ENCODE results near the gene TMEM138. TPM values are rescaled to one million over a fixed set of nuclear protein-coding genes. Genes with fewer than 3 reads are reported as not detected.

The TMEM138 gene
- total RNA-seq, 2 donors from 2014 or later, result 15.8 to 35.3 TPM

DNA sequence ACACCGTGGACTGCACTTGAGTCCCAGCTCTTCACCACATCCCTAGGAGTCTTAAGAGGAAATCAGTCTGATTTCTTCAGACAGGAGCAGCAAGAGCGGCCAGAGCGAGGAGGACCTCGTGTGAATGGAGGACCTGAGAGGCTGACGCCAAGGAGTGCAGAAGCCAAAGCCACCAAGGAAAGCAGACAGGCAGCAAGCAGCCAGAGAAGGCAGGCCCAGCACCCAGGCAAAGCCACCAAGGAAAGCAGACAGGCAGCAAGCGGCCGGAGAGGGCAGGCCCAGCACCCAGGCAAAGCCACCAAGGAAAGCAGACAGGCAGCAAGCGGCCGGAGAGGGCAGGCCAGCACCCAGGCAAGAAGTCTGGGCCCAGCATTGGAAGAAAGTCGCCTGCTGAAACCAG is 12.3 kb upstream of the TMEM138 start:
- 87% methylated on average over 8 to 10 of the region's 10 CpGs for WGBS, 2 donors

DNA sequence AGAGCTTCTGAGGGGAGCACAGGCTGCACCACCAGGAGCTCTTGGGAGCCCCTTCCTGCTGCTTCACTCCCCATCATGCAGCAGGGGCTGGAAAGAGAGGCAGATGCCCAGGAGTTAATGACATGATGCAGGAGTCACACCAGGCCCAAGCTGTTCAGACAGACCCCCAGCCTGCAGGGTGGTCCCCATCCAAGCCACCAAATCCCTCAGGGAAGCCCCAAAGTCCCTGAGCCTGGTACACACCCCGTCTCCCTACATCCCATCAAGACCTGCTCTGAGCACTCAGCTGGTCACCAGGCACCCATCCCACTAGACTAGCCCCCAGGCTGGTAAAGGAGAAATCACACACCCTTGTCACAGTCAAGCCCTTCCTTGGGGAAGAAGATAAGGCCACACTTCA is 11.8 kb upstream of the TMEM138 start:
- no peak overlapping the region for H3K4me3 ChIP-seq
- ATAC-seq, result no peak
- no peaks in the 10 kb centered on the region for H3K4me1 ChIP-seq
- intact Hi-C loops (cut with DNase I), result no loop called here
- peaks cover 4 to 17% of the 10 kb centered on the region in 2 donors for H3K36me3 ChIP-seq (replicated peaks in 1 of 2; ENCODE audit: insufficient read depth in 1 of 2, low read depth in 2 of 2)
- H3K27me3 ChIP-seq, result no peaks in the 10 kb centered on the region
- no peak for DNase-seq
- WGBS, 2 donors, result 89 to 100% methylated on average over 1 of the region's 1 CpG
- H3K9me3 ChIP-seq, result no peaks in the 10 kb centered on the region
- H3K27ac ChIP-seq, result no peak overlapping the region
- TF ChIP-seq POLR2A (IDR thresholded peaks at IDR 0.05), result no peak
- TF ChIP-seq, protein P1, sequence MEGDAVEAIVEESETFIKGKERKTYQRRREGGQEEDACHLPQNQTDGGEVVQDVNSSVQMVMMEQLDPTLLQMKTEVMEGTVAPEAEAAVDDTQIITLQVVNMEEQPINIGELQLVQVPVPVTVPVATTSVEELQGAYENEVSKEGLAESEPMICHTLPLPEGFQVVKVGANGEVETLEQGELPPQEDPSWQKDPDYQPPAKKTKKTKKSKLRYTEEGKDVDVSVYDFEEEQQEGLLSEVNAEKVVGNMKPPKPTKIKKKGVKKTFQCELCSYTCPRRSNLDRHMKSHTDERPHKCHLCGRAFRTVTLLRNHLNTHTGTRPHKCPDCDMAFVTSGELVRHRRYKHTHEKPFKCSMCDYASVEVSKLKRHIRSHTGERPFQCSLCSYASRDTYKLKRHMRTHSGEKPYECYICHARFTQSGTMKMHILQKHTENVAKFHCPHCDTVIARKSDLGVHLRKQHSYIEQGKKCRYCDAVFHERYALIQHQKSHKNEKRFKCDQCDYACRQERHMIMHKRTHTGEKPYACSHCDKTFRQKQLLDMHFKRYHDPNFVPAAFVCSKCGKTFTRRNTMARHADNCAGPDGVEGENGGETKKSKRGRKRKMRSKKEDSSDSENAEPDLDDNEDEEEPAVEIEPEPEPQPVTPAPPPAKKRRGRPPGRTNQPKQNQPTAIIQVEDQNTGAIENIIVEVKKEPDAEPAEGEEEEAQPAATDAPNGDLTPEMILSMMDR (IDR thresholded peaks at IDR 0.05), result no peak

More for the DNA sequence above, 12.3 kb upstream of the TMEM138 start:
- ATAC-seq (no peak), DNase-seq (no peak)
- intact Hi-C loops (cut with DNase I), result no loop called here
- H3K9me3 ChIP-seq, result no peaks in the 10 kb centered on the region
- no peak for TF ChIP-seq POLR2A (IDR thresholded peaks at IDR 0.05)
- TF ChIP-seq, protein P1 (IDR thresholded peaks at IDR 0.05), result no peak
- H3K4me1 ChIP-seq, result no peaks in the 10 kb centered on the region
- H3K27ac ChIP-seq, result no peak overlapping the region
- H3K36me3 ChIP-seq (replicated peaks in 1 of 2; ENCODE audit: insufficient read depth in 1 of 2, low read depth in 2 of 2), result peaks cover 4 to 17% of the 10 kb centered on the region in 2 donors
- H3K4me3 ChIP-seq, result no peak overlapping the region
- no peaks in the 10 kb centered on the region for H3K27me3 ChIP-seq

DNA sequence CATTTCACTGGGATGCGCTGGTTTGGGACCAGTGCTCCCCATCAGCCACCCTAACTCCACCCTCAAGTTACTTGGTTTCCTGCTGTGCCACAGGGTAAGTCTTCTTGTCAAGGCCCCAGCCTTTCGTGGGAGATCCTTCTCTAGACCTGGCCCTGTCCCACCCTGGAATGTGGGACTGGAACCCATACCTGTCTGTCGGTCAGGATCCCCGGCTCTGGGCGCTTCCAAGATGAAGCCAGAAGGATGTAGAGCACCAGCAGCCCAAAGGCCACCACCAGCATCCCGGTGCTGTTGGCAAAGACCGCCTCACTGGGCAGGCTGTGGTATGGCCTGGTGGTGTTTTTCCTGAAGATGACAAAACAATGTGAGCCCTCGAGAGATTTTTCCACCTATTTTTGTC is 11.4 kb upstream of the TMEM138 start:
- Histone ChIP-seq H3K9me3 (no peaks in the 10 kb centered on the region), H3K4me3 (no peak overlapping the region), H3K27ac (no peak overlapping the region), H3K4me1 (no peaks in the 10 kb centered on the region), H3K36me3 (replicated peaks in 1 of 2; ENCODE audit: insufficient read depth in 1 of 2, low read depth in 2 of 2) (peaks cover 4 to 17% of the 10 kb centered on the region in 2 donors), H3K27me3 (no peaks in the 10 kb centered on the region)
- intact Hi-C loops (cut with DNase I), result no loop called here
- ATAC-seq (no peak), DNase-seq (no peak)
- TF ChIP-seq, protein P1 (IDR thresholded peaks at IDR 0.05), result no peak
- TF ChIP-seq POLR2A (IDR thresholded peaks at IDR 0.05), result no peak
- WGBS, 2 donors, result 91 to 92% methylated on average over 3 to 8 of the region's 8 CpGs

DNA sequence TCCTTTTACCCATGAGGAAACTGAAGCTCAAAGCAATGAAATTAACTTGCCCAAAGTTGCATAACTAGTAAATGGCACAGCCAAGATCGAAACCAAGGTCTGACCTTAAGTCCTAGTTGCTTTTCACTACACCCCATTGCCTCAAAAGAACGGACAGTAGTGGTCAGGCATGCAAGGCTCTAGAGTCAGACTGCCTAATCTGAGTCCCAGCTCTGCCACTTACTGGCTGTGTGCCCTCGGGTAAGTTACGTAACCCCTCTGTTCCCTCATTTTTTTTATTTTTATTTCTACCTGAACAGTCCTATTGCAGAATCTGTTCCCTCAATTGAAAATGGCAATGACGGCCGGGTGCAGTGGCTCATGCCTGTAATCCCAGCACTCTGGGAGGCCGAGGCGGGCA is 10.1 kb upstream of the TMEM138 start:
- peaks cover 4 to 17% of the 10 kb centered on the region in 2 donors for H3K36me3 ChIP-seq (replicated peaks in 1 of 2; ENCODE audit: insufficient read depth in 1 of 2, low read depth in 2 of 2)
- 81 to 84% methylated on average over 8 of the region's 8 CpGs for WGBS, 2 donors
- intact Hi-C loops (cut with DNase I), result no loop called here

More for the DNA sequence above, 10.1 kb upstream of the TMEM138 start:
- no peaks in the 10 kb centered on the region for H3K4me1 ChIP-seq
- TF ChIP-seq, protein P1 (IDR thresholded peaks at IDR 0.05), result no peak
- TF ChIP-seq POLR2A (IDR thresholded peaks at IDR 0.05), result no peak
- ATAC-seq (no peak), DNase-seq (no peak)
- H3K9me3 ChIP-seq, result no peaks in the 10 kb centered on the region
- no peak overlapping the region for H3K27ac ChIP-seq
- H3K27me3 ChIP-seq, result no peaks in the 10 kb centered on the region
- H3K4me3 ChIP-seq, result no peak overlapping the region

All from body of pancreas (tissue), 4 donors.